ENCODE data around the gene NTSR1. TPM values are rescaled to one million over a fixed set of nuclear protein-coding genes. Genes with fewer than 3 reads are reported as not detected.

The NTSR1 gene
- total and polyA plus RNA-seq, 2 of the 13 experiments (the other 11 are each of a cell fraction or from before 2014, with no cell fraction given): 0.09 to 0.12 TPM

GRCh38 chr20:62776692-62777527 is 68.3 kb downstream of the NTSR1 start (continued):
- no peak for TF ChIP-seq ZNF713 (CRISPR knock-in tag; IDR thresholded peaks at IDR 0.05)

GRCh38 chr20:62777528-62777830 is 68.8 kb downstream of the NTSR1 start:
- intact Hi-C loops (cut with micrococcal nuclease; ENCODE audit: unreplicated experiment) (no loop called here), in situ Hi-C loops (cut with HindIII; ENCODE audit: extremely low pct_ligation_motif_present, low pct_unique_long_range_greater_than_20kb) (loop anchor here (10.0 to 25.0 kb wide), 2 partner anchors 93 to 265 kb away; no protein-coding TSS in a partner anchor)
- ATAC-seq (no peak), DNase-seq (ENCODE audit: low spot score) (no peak), FAIRE-seq (no peak)
- BruUV-seq (replicated peaks): no TSS peak
- ChIA-PET POLR2A (no interaction called here), CTCF (ENCODE audit: low intra/inter-chr PET ratio, low total read pairs) (no interaction called here)
- Histone ChIP-seq H3K27me3 (ENCODE audit: control insufficient read depth in 1 of 2, insufficient read depth in 2 of 2, low read length in 2 of 2) (peaks cover 21 to 70% of the 10 kb centered on the region in 2 experiments), H3K4me3 (replicated peaks in 1 of 3; ENCODE audit: insufficient read depth in 1 of 3, low read depth in 2 of 3, low read length in 3 of 3) (no peak overlapping the region; a peak in 1 of 6 replicates), H4K20me1 (ENCODE audit: insufficient read depth, low read length) (no peaks in the 10 kb centered on the region), H3K4me1 (ENCODE audit: insufficient read depth, low read length) (peaks cover 38% of the 10 kb centered on the region), H3K79me2 (ENCODE audit: insufficient read depth, low read length) (no peaks in the 10 kb centered on the region), H3K36me3 (replicated peaks in 1 of 2; ENCODE audit: control insufficient read depth in 1 of 2, insufficient read depth in 2 of 2, low read length in 2 of 2) (no peaks in the 10 kb centered on the region), H3K9me3 (ENCODE audit: low read length) (no peaks in the 10 kb centered on the region), H2AFZ (ENCODE audit: low read length) (no peak overlapping the region), H3K4me2 (ENCODE audit: low read depth, low read length) (peak overlapping the region; percentile 34; the same call in 1 of the 2 replicates), H3K27ac (ENCODE audit: extremely low read length, insufficient read depth, low read length) (no peak overlapping the region), H3K9ac (ENCODE audit: insufficient read depth, low read depth, low read length) (no peak overlapping the region)
- TF ChIP-seq ZNF451 (CRISPR knock-in tag; IDR thresholded peaks at IDR 0.05) (no peak), ZBTB21 (CRISPR knock-in tag; IDR thresholded peaks at IDR 0.05) (peak; percentile 39; the same call in 1 of the 2 replicates), FOXO1 (CRISPR knock-in tag; IDR thresholded peaks at IDR 0.05) (peak; percentile 10; the same call in 1 of the 2 replicates), CBX1 (IDR thresholded peaks at IDR 0.05; ENCODE audit: low read depth) (peak; percentile 11), HNRNPL (IDR thresholded peaks at IDR 0.05; ENCODE audit: low read depth, low read length) (0 out of 2 replicates have a peak, but pooled peaks have one; percentile 36)
- 77% methylated on average over 8 of the region's 8 CpGs for WGBS (ENCODE audit: low lambda C conversion rate)

GRCh38 chr20:62778058-62778457 is 69.4 kb downstream of the NTSR1 start:
- in situ Hi-C loops (cut with HindIII; ENCODE audit: extremely low pct_ligation_motif_present, low pct_unique_long_range_greater_than_20kb) (loop anchor here (10.0 to 25.0 kb wide), 2 partner anchors 93 to 266 kb away; no protein-coding TSS in a partner anchor), intact Hi-C loops (cut with micrococcal nuclease; ENCODE audit: unreplicated experiment) (no loop called here)
- FAIRE-seq (no peak), DNase-seq (ENCODE audit: low spot score) (no peak), ATAC-seq (no peak)
- H3K27me3 ChIP-seq (ENCODE audit: control insufficient read depth in 1 of 2, insufficient read depth in 2 of 2, low read length in 2 of 2): peaks cover 16 to 70% of the 10 kb centered on the region in 2 experiments
- no peak overlapping the region for H3K9ac ChIP-seq (ENCODE audit: insufficient read depth, low read depth, low read length)
- no peaks in the 10 kb centered on the region for H4K20me1 ChIP-seq (ENCODE audit: insufficient read depth, low read length)
- no TSS peak for BruUV-seq (replicated peaks)
- H3K79me2 ChIP-seq (ENCODE audit: insufficient read depth, low read length): no peaks in the 10 kb centered on the region
- H2AFZ ChIP-seq (ENCODE audit: low read length): no peak overlapping the region
- no peaks in the 10 kb centered on the region for H3K9me3 ChIP-seq (ENCODE audit: low read length)
- H3K4me1 ChIP-seq (ENCODE audit: insufficient read depth, low read length): peaks cover 38% of the 10 kb centered on the region
- H3K36me3 ChIP-seq (replicated peaks in 1 of 2; ENCODE audit: control insufficient read depth in 1 of 2, insufficient read depth in 2 of 2, low read length in 2 of 2): no peaks in the 10 kb centered on the region
- 52% methylated on average over 9 of the region's 9 CpGs for WGBS (ENCODE audit: low lambda C conversion rate)
- ChIA-PET POLR2A (no interaction called here), CTCF (ENCODE audit: low intra/inter-chr PET ratio, low total read pairs) (interaction anchor here (2.4 kb wide), 1 partner anchor 13 kb away, joined by 11 read pairs; no protein-coding TSS in a partner anchor)
- H3K27ac ChIP-seq (ENCODE audit: extremely low read length, insufficient read depth, low read length): no peak overlapping the region
- no peak overlapping the region for H3K4me2 ChIP-seq (ENCODE audit: low read depth, low read length)
- H3K4me3 ChIP-seq (replicated peaks in 1 of 3; ENCODE audit: insufficient read depth in 1 of 3, low read depth in 2 of 3, low read length in 3 of 3): no peak overlapping the region
- TF ChIP-seq TFE3 (CRISPR knock-in tag; IDR thresholded peaks at IDR 0.05) (no peak), DZIP1 (CRISPR knock-in tag; IDR thresholded peaks at IDR 0.05) (no peak), ZNF160 (CRISPR knock-in tag; IDR thresholded peaks at IDR 0.05) (no peak), TFDP2 (CRISPR knock-in tag; IDR thresholded peaks at IDR 0.05) (no peak), SPEN (CRISPR knock-in tag; IDR thresholded peaks at IDR 0.05; ENCODE audit: low read depth) (no peak)
